ENCODE results near the gene CLEC6A. TPM values are rescaled to one million over a fixed set of nuclear protein-coding genes. Genes with fewer than 3 reads are reported as not detected.

Gene CLEC6A
- total RNA-seq, 4 donors from 2014 or later: not detected

DNA sequence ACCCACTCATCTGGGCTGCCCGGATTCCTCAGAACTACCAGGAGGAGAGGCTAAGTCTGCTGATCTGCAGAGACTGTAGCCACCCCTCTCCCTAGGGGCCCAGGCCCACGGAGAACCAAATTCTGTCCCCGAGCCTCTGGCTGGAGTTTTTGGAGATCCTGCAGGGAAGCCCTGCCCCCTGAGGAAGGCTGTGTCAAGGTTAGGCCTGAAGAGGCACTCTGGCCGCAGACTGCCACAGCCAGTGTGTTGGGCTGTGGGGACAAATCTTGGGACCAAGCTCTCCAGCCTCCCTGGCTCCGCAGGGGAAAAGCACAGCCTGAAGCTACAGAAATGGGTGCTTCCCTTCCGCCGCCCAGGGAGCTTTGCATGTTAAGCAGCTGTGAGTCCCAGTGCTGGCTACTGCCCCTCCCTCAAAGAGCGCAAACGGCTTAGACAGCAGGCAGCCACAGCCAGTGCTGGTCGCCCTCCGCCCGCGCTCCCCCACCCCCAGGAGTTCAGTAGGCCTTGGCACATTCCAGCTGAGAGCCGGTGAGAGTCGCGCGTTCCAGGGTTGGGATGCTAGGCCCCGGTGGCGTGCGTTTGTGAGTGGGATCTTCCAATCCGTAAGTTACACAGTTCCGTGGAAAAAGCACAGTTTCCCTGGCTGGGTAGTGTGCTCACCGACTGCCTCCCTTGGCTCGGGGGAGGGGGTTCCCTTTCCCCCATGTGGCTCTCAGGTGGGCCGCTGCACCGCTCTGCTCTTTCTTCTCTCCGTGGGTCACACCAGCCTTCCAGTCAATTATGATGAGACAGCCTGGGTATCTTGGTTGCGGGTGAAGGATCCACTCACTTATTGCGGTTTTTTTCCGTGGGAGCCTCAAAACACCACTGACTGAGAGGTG lies 71.7 kb downstream of the CLEC6A start:
- Histone ChIP-seq H3K4me3 (no peak overlapping the region), H3K9me3 (no peaks in the 10 kb centered on the region), H3K27ac (no peak overlapping the region), H3K4me1 (no peaks in the 10 kb centered on the region), H3K27me3 (peaks cover 3% of the 10 kb centered on the region), H3K36me3 (no peaks in the 10 kb centered on the region)
- no peak for TF ChIP-seq POLR2A (IDR thresholded peaks at IDR 0.05)
- no peak for TF ChIP-seq CTCF (IDR thresholded peaks at IDR 0.05)
- no peak for TF ChIP-seq POLR2AphosphoS5 (IDR thresholded peaks at IDR 0.05)
- TF ChIP-seq EP300 (IDR thresholded peaks at IDR 0.05): no peak
- peak in 1 of 2 donors; percentile 68 for DNase-seq (ENCODE audit: low spot score in 2 of 2)
- 80% methylated on average over 13 of the region's 30 CpGs for WGBS

Other genes with a start within 250 kb of the CLEC6A start
- gene FAM90A1, start 228.3 kb upstream of the CLEC6A start, total RNA-seq: not detected
- gene CLEC4D, start 57.5 kb downstream of the CLEC6A start, total RNA-seq: not detected
- gene CLEC4E, start 84.9 kb downstream of the CLEC6A start, total RNA-seq: 1 to 10 TPM in 1 of 4 donors, not detected in 3; 1.4 TPM
- not detected for gene AICDA, start 156.9 kb downstream of the CLEC6A start, total RNA-seq
- 10 to 100 TPM; 18.1 to 70.5 (median 26.4) TPM for gene MFAP5, start 206.9 kb downstream of the CLEC6A start, total RNA-seq
- 10 to 100 TPM; 11.8 to 29.6 (median 14.4) TPM for gene RIMKLB, start 242.0 kb downstream of the CLEC6A start, total RNA-seq